ENCODE measurements around the gene FBXL13.
"Not testable (repeated sequence)": the region's sequence is repeated elsewhere in the genome, so short reads cannot be mapped to it uniquely, and the experiment has no call there.

GRCh38 chr7:102776217-102776616 is 298.4 kb downstream of the FBXL13 start:
- not testable (repeated sequence) for TF ChIP-seq EZH2 (IDR thresholded peaks at IDR 0.05; ENCODE audit: low read depth, low read length, severe bottlenecking); POLR2A (IDR thresholded peaks at IDR 0.05; ENCODE audit: control extremely low read depth in 1 of 2, low read depth in 2 of 2, low read length in 2 of 2); KDM1A (IDR thresholded peaks at IDR 0.05; ENCODE audit: borderline replicate concordance, low read length); CTCF (IDR thresholded peaks at IDR 0.05; ENCODE audit: control extremely low read depth in 1 of 3, insufficient read depth in 1 of 3, low read depth in 1 of 3, low read length in 3 of 3); ATF3 (IDR thresholded peaks at IDR 0.05; ENCODE audit: insufficient read depth, low read depth, low read length)

Measured in H1 (cell line).